ENCODE data around the gene RIT2. TPM values are rescaled to one million over a fixed set of nuclear protein-coding genes. Genes with fewer than 3 reads are reported as not detected.

The RIT2 gene
- total and polyA plus RNA-seq, 5 donors from 2014 or later, result not detected

DNA sequence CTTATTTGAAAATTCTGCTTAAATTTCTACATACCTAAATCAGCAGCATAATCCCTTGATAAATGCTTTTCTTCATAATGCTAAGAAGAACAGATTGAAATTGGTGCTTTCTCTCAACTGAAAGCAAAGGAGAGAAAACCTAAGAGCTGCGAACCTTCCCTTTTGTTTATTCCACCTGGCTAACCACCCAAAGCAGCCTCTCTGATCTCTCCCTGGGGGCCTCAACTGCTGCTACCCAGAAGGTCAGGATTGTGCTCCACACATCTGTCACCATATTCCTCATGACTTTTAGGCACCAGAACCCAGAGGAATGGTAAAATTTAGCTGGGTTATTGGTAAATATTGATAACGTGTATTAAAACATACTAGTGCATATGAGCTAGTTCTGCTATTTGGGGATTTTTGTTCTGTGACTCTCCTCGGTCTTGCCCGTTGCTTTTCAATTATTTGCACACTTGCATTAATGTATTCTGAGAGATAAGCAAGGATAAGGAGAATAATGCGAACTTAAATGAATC, 334.1 kb downstream of the RIT2 start:
- Mint-ChIP-seq H3K4me3 (no peak overlapping the region), H3K9me3 (peaks cover 0 to 8% (median 3%) of the 10 kb centered on the region in 7 donors), H3K27ac (no peak overlapping the region), H3K27me3 (no peaks in the 10 kb centered on the region), H3K4me1 (no peaks in the 10 kb centered on the region), H3K36me3 (no peaks in the 10 kb centered on the region)
- ATAC-seq (ENCODE audit: low read depth in 2 of 2), result no peak
- no peaks in the 10 kb centered on the region for H3K36me3 ChIP-seq (ENCODE audit: control insufficient read depth, insufficient read depth, low read length)
- H3K27me3 ChIP-seq (ENCODE audit: control insufficient read depth, insufficient read depth, low read length), result no peaks in the 10 kb centered on the region
- H3K27ac ChIP-seq (ENCODE audit: insufficient read depth, low read length, poor library complexity, severe bottlenecking), result no peak overlapping the region
- H3K9me3 ChIP-seq (ENCODE audit: control insufficient read depth in 2 of 2, low read length in 2 of 2), result no peaks in the 10 kb centered on the region
- DNase-seq, result no peak
- H3K4me1 ChIP-seq (ENCODE audit: control insufficient read depth, insufficient read depth, low read length, poor library complexity, severe bottlenecking), result no peaks in the 10 kb centered on the region
- H3K4me3 ChIP-seq (ENCODE audit: low read depth, low read length), result no peak overlapping the region

DNA sequence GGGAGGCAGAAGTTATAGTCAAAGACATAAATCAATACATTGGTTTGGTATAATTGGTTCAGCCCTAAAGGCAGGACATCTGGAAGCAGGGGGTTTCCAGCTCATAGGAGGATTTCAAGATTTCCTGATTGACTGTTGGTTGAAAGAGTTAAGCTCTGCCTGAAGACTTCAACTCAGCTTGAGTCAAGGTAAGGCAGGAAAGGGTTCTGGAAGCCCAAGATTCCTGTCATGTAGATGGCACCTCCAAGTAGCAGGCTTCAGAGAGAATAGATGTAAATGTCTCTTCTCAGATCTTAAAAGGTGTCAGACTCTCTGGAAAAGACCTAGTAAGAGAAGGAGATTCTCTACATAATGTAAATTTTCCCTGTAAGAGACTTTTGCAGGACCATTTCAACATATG, 335.3 kb downstream of the RIT2 start:
- no peaks in the 10 kb centered on the region for H3K4me1 ChIP-seq (ENCODE audit: control insufficient read depth, insufficient read depth, low read length, poor library complexity, severe bottlenecking)
- Mint-ChIP-seq H3K4me3 (no peak overlapping the region), H3K9me3 (peaks cover 0 to 8% (median 3%) of the 10 kb centered on the region in 7 donors), H3K27me3 (no peaks in the 10 kb centered on the region), H3K4me1 (no peaks in the 10 kb centered on the region), H3K27ac (no peak overlapping the region), H3K36me3 (no peaks in the 10 kb centered on the region)
- no peaks in the 10 kb centered on the region for H3K36me3 ChIP-seq (ENCODE audit: control insufficient read depth, insufficient read depth, low read length)
- H3K27me3 ChIP-seq (ENCODE audit: control insufficient read depth, insufficient read depth, low read length), result no peaks in the 10 kb centered on the region
- no peak overlapping the region for H3K4me3 ChIP-seq (ENCODE audit: low read depth, low read length)
- no peak overlapping the region for H3K27ac ChIP-seq (ENCODE audit: insufficient read depth, low read length, poor library complexity, severe bottlenecking)
- no peak for DNase-seq
- no peak for ATAC-seq (ENCODE audit: low read depth in 2 of 2)
- no peaks in the 10 kb centered on the region for H3K9me3 ChIP-seq (ENCODE audit: control insufficient read depth in 2 of 2, low read length in 2 of 2)

DNA sequence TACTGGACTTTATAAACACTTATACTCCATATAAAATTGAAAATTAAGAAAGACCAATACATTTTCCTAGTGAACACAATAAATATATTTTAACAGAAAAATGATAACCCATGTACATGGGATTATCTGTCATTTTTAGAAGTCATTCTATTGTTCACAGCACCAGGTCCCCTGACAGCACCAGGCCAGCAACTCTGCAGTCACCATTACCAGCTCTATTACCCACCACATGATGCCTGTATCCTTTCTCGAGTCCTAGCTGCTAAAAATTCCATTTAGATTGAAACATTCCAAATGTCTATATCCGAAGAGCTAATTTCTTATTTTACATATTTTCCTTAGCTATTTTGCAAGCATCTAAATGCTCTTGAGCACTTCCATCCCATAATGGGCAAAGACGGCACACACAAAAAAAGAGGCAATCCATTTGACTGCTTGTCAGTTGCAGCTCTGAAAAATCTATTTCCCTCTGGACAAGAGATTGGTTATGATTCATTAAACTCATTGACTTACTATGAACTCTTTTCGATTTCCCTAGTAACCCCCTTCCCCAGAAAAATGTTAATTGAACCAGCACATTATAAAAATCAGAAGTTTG, 336.9 kb downstream of the RIT2 start:
- peaks cover 0 to 2% of the 10 kb centered on the region in 2 experiments for H3K9me3 ChIP-seq (ENCODE audit: control insufficient read depth in 2 of 2, low read length in 2 of 2)
- H3K4me3 Mint-ChIP-seq, result no peak overlapping the region
- H3K27ac ChIP-seq (ENCODE audit: insufficient read depth, low read length, poor library complexity, severe bottlenecking), result no peak overlapping the region
- H3K9me3 Mint-ChIP-seq, result peaks cover 0 to 8% (median 3%) of the 10 kb centered on the region in 7 donors
- H3K36me3 ChIP-seq (ENCODE audit: control insufficient read depth, insufficient read depth, low read length), result no peaks in the 10 kb centered on the region
- H3K27me3 Mint-ChIP-seq, result no peaks in the 10 kb centered on the region
- H3K36me3 Mint-ChIP-seq, result no peaks in the 10 kb centered on the region
- no peak for DNase-seq
- H3K27me3 ChIP-seq (ENCODE audit: control insufficient read depth, insufficient read depth, low read length), result no peaks in the 10 kb centered on the region
- no peaks in the 10 kb centered on the region for H3K4me1 Mint-ChIP-seq
- no peaks in the 10 kb centered on the region for H3K4me1 ChIP-seq (ENCODE audit: control insufficient read depth, insufficient read depth, low read length, poor library complexity, severe bottlenecking)
- no peak for ATAC-seq (ENCODE audit: low read depth in 2 of 2)
- H3K4me3 ChIP-seq (ENCODE audit: low read depth, low read length), result no peak overlapping the region
- no peak overlapping the region for H3K27ac Mint-ChIP-seq

DNA sequence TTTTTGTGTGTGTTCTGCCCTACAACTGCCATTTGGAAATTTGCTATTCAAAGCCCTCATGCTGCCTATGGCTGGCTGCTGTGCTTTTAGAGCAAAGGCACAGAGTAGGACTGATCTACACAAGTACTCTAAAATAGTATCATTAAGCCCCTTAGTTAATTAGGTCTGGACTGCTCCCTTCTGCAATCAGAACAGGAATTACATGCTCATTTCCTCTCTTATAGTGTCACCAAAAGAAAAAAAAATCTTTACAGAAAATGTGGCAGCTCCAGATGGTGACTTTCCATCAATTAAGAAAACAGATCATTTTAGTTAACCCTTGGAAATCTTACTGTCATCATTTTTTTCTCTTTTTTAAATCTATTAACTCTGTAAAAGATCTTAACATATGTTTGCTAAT, 337.5 kb downstream of the RIT2 start:
- no peaks in the 10 kb centered on the region for H3K4me1 Mint-ChIP-seq
- no peak overlapping the region for H3K4me3 ChIP-seq (ENCODE audit: low read depth, low read length)
- H3K27ac ChIP-seq (ENCODE audit: insufficient read depth, low read length, poor library complexity, severe bottlenecking), result no peak overlapping the region
- H3K4me3 Mint-ChIP-seq, result no peak overlapping the region
- H3K36me3 Mint-ChIP-seq, result no peaks in the 10 kb centered on the region
- H3K36me3 ChIP-seq (ENCODE audit: control insufficient read depth, insufficient read depth, low read length), result no peaks in the 10 kb centered on the region
- no peak for ATAC-seq (ENCODE audit: low read depth in 2 of 2)
- no peaks in the 10 kb centered on the region for H3K27me3 ChIP-seq (ENCODE audit: control insufficient read depth, insufficient read depth, low read length)
- DNase-seq, result no peak
- H3K4me1 ChIP-seq (ENCODE audit: control insufficient read depth, insufficient read depth, low read length, poor library complexity, severe bottlenecking), result no peaks in the 10 kb centered on the region
- H3K27ac Mint-ChIP-seq, result no peak overlapping the region
- peaks cover 0 to 6% (median 2%) of the 10 kb centered on the region in 7 donors for H3K9me3 Mint-ChIP-seq
- H3K27me3 Mint-ChIP-seq, result no peaks in the 10 kb centered on the region
- H3K9me3 ChIP-seq (ENCODE audit: control insufficient read depth in 2 of 2, low read length in 2 of 2), result peaks cover 0 to 2% of the 10 kb centered on the region in 2 experiments

DNA sequence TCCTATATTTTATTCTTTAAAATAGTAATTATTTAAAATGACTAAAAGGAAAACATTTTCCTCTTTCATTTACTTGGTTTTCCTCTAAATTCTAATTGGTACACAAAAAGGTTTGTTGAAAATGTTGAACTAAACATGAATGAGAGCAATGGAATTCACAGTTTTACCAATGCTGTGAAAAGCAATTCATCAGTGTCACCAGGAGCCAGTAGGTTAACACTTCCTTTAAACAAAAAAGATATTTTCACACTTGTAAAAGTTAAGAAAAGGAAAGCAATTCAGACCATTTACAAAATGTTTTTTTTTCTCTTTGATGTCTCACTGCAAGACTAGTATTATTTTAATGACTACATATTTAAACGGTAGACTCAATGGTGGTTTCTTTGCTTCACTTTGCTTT, 341.6 kb downstream of the RIT2 start:
- H3K4me3 Mint-ChIP-seq, result no peak overlapping the region
- Histone ChIP-seq H3K4me1 (ENCODE audit: control insufficient read depth, insufficient read depth, low read length, poor library complexity, severe bottlenecking) (no peaks in the 10 kb centered on the region), H3K27me3 (ENCODE audit: control insufficient read depth, insufficient read depth, low read length) (no peaks in the 10 kb centered on the region), H3K36me3 (ENCODE audit: control insufficient read depth, insufficient read depth, low read length) (no peaks in the 10 kb centered on the region), H3K9me3 (ENCODE audit: control insufficient read depth in 2 of 2, low read length in 2 of 2) (peaks cover 0 to 2% of the 10 kb centered on the region in 2 experiments), H3K27ac (ENCODE audit: insufficient read depth, low read length, poor library complexity, severe bottlenecking) (no peak overlapping the region), H3K4me3 (ENCODE audit: low read depth, low read length) (no peak overlapping the region)
- H3K27ac Mint-ChIP-seq, result no peak overlapping the region
- H3K4me1 Mint-ChIP-seq, result no peaks in the 10 kb centered on the region
- H3K27me3 Mint-ChIP-seq, result no peaks in the 10 kb centered on the region
- DNase-seq, result no peak
- no peak for ATAC-seq (ENCODE audit: low read depth in 2 of 2)
- H3K9me3 Mint-ChIP-seq, result peaks cover 0 to 6% (median 4%) of the 10 kb centered on the region in 7 donors
- no peaks in the 10 kb centered on the region for H3K36me3 Mint-ChIP-seq

DNA sequence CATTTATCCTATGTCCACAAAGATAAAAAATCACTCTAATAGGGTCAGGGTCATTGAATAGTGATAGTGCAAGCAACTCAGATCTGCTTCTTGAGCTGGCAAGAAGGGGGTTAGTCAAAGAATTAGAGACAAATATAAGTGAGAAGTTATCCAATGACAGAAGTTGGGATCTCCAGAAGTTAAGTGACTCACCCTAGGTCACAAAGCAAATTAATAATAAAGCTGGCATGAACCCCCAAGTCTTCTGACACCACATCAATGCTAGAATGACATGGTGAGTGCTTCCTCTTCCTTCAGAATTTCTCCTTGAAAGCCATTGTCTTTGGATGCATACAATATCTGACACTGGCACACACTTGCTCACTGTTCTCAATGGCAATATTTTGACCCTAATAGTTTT, 343.5 kb downstream of the RIT2 start:
- H3K27ac Mint-ChIP-seq, result no peak overlapping the region
- DNase-seq (no peak), ATAC-seq (ENCODE audit: low read depth in 2 of 2) (no peak)
- Histone ChIP-seq H3K27me3 (ENCODE audit: control insufficient read depth, insufficient read depth, low read length) (no peaks in the 10 kb centered on the region), H3K4me3 (ENCODE audit: low read depth, low read length) (no peak overlapping the region), H3K4me1 (ENCODE audit: control insufficient read depth, insufficient read depth, low read length, poor library complexity, severe bottlenecking) (no peaks in the 10 kb centered on the region), H3K36me3 (ENCODE audit: control insufficient read depth, insufficient read depth, low read length) (no peaks in the 10 kb centered on the region), H3K9me3 (ENCODE audit: control insufficient read depth in 2 of 2, low read length in 2 of 2) (peaks cover 0 to 2% of the 10 kb centered on the region in 2 experiments), H3K27ac (ENCODE audit: insufficient read depth, low read length, poor library complexity, severe bottlenecking) (no peak overlapping the region)
- H3K4me3 Mint-ChIP-seq, result no peak overlapping the region
- H3K36me3 Mint-ChIP-seq, result no peaks in the 10 kb centered on the region
- no peaks in the 10 kb centered on the region for H3K4me1 Mint-ChIP-seq
- H3K9me3 Mint-ChIP-seq, result peaks cover 0 to 9% (median 4%) of the 10 kb centered on the region in 7 donors
- no peaks in the 10 kb centered on the region for H3K27me3 Mint-ChIP-seq

DNA sequence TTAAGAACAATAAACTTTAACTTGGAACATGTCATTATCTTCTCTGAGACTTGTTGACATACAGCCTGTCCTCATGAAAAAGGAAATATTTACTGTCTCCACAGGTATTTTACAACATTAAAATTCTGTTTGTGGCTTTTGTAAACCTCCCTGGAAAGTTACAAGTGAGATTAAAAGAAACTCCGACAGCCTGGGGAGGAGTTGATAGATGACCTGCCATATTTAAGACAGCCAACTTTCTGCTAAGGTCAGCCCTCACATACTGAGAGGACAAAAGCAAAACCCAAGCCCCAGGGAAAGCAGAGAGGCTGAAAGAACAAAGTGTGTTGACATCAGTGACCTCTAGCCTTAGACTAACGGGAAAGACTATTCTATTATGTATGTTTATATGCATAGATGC, 350.2 kb downstream of the RIT2 start:
- Histone ChIP-seq H3K4me1 (ENCODE audit: control insufficient read depth, insufficient read depth, low read length, poor library complexity, severe bottlenecking) (no peaks in the 10 kb centered on the region), H3K36me3 (ENCODE audit: control insufficient read depth, insufficient read depth, low read length) (no peaks in the 10 kb centered on the region), H3K9me3 (ENCODE audit: control insufficient read depth in 2 of 2, low read length in 2 of 2) (no peaks in the 10 kb centered on the region), H3K27ac (ENCODE audit: insufficient read depth, low read length, poor library complexity, severe bottlenecking) (no peak overlapping the region), H3K4me3 (ENCODE audit: low read depth, low read length) (no peak overlapping the region), H3K27me3 (ENCODE audit: control insufficient read depth, insufficient read depth, low read length) (no peaks in the 10 kb centered on the region)
- H3K4me1 Mint-ChIP-seq, result no peaks in the 10 kb centered on the region
- peaks cover 0 to 23% (median 5%) of the 10 kb centered on the region in 7 donors for H3K9me3 Mint-ChIP-seq
- no peaks in the 10 kb centered on the region for H3K36me3 Mint-ChIP-seq
- no peaks in the 10 kb centered on the region for H3K27me3 Mint-ChIP-seq
- no peak for ATAC-seq (ENCODE audit: low read depth in 2 of 2)
- no peak overlapping the region for H3K4me3 Mint-ChIP-seq
- H3K27ac Mint-ChIP-seq, result no peak overlapping the region
- no peak for DNase-seq

DNA sequence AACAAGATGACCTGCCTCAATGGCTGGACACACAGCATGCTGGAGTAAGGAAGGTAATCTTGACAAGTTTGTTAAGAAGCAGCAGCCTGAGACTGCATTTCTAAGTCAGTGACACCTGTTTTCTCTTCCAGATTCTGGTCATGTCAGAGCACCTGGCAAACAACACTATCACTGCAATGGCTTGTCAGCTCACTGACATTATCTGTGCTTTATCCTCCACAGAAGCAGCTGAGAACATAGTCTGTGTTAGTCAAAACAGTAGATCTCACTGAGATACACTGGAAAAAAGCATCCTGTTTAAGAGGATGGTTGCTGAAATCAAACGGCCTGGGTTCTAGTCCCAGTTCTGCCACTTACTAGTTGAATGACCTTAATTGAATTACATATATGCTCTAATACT, 355.2 kb downstream of the RIT2 start:
- ATAC-seq (ENCODE audit: low read depth in 2 of 2) (no peak), DNase-seq (no peak)
- H3K4me1 ChIP-seq (ENCODE audit: control insufficient read depth, insufficient read depth, low read length, poor library complexity, severe bottlenecking), result no peaks in the 10 kb centered on the region
- H3K4me3 ChIP-seq (ENCODE audit: low read depth, low read length), result no peak overlapping the region
- no peaks in the 10 kb centered on the region for H3K36me3 ChIP-seq (ENCODE audit: control insufficient read depth, insufficient read depth, low read length)
- Mint-ChIP-seq H3K27ac (no peak overlapping the region), H3K4me3 (no peak overlapping the region), H3K4me1 (no peaks in the 10 kb centered on the region), H3K36me3 (no peaks in the 10 kb centered on the region), H3K27me3 (no peaks in the 10 kb centered on the region), H3K9me3 (peaks cover 0 to 18% (median 4%) of the 10 kb centered on the region in 7 donors)
- H3K27ac ChIP-seq (ENCODE audit: insufficient read depth, low read length, poor library complexity, severe bottlenecking), result no peak overlapping the region
- no peaks in the 10 kb centered on the region for H3K27me3 ChIP-seq (ENCODE audit: control insufficient read depth, insufficient read depth, low read length)
- H3K9me3 ChIP-seq (ENCODE audit: control insufficient read depth in 2 of 2, low read length in 2 of 2), result no peaks in the 10 kb centered on the region
